SH-SY5Y (cell line): ENCODE data around the gene FFAR1.

Experiments used
- GATA2 ChIP-seq: IDR thresholded peaks from 2 replicates; pipeline ENCODE4 v1.6.1; 2011; ENCODE audit warnings: mild to moderate bottlenecking, low read depth, low read length
- GATA3 ChIP-seq: IDR thresholded peaks from 2 replicates; pipeline ENCODE4 v1.6.1; 2011; ENCODE audit warnings: low read depth, mild to moderate bottlenecking, low read length, moderate library complexity

FFAR1 gene

GRCh38 chr19:35327642-35328041 is 20.1 kb upstream of the FFAR1 start:
- TF ChIP-seq GATA2: no peak

- TF ChIP-seq GATA2 (no peak), GATA3 (no peak)
Measured at GRCh38 chr19:35328851-35329285, 18.8 kb upstream of the FFAR1 start, which contains the start of gene CD22. CD22 (plus strand) TSS chr19:35329187; CDS start chr19:35332041, 2,854 bp downstream.

GRCh38 chr19:35329323-35329722 is 18.4 kb upstream of the FFAR1 start:
- no peak for TF ChIP-seq GATA3
- no peak for TF ChIP-seq GATA2

- TF ChIP-seq GATA3 (no peak), GATA2 (no peak)
Measured at GRCh38 chr19:35330475-35330874, 17.2 kb upstream of the FFAR1 start.

GRCh38 chr19:35331551-35332214 is 16.0 kb upstream of the FFAR1 start:
- TF ChIP-seq GATA2 (no peak), GATA3 (no peak)

- TF ChIP-seq GATA3: no peak
- no peak for TF ChIP-seq GATA2
Measured at GRCh38 chr19:35332817-35333216, 14.9 kb upstream of the FFAR1 start.

GRCh38 chr19:35334144-35334753 is 13.5 kb upstream of the FFAR1 start:
- no peak for TF ChIP-seq GATA3

- no peak for TF ChIP-seq GATA2
- TF ChIP-seq GATA3: no peak
Measured at GRCh38 chr19:35336166-35336955, 11.3 kb upstream of the FFAR1 start.

- no peak for TF ChIP-seq GATA2
Measured at GRCh38 chr19:35337097-35337983, 10.4 kb upstream of the FFAR1 start.

- TF ChIP-seq GATA3 (no peak), GATA2 (no peak)
Measured at GRCh38 chr19:35337984-35338296, 9.8 kb upstream of the FFAR1 start.

- TF ChIP-seq GATA2: no peak
- no peak for TF ChIP-seq GATA3
Measured at GRCh38 chr19:35340431-35340830, 7.3 kb upstream of the FFAR1 start.

GRCh38 chr19:35341006-35341405 is 6.7 kb upstream of the FFAR1 start:
- TF ChIP-seq GATA2 (no peak), GATA3 (no peak)

- TF ChIP-seq GATA2 (no peak), GATA3 (no peak)
Measured at GRCh38 chr19:35341565-35342225, 6.0 kb upstream of the FFAR1 start.

- TF ChIP-seq GATA3: no peak
- TF ChIP-seq GATA2: no peak
Measured at GRCh38 chr19:35342430-35342829, 5.3 kb upstream of the FFAR1 start.
